ENCODE data around the gene DLEC1.

DNA sequence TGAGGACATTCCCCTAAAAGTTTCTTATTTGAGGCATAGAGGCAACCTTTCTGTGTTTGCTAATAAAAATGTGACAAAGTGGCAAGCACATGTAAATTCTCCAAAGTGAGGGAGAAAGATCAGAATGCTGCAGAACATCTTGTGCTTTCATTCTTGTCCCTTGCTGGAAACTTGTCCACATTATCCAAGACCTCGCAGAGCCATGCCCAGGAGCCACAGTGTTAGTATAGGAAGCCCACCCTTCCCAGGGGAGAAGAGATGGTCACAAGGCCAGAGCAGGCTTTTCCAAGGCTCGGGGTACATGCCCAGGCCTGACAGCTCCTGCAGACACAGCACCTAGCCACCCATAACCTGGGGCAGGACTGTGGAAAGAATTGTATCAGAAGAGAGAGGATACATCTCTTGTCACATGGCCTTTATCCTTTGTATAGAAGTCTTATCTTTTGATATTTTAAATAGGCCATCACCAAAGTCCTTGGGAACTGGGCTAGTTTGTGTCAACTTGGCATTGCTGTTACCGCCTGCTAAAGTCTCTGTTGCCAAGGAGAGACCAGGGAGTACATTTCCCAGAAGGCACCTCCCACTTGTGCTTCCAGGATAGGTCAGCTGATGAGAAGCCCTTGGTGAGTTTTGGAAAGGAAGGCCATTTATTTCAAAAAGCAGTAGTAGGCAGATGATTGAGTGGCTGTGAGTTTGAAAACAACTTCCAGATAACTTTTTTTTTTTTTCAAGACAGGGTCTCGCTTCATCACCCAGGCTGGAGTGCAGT is 10.5 kb downstream of the DLEC1 start:
- TF ChIP-seq NFATC4 (CRISPR knock-in tag; IDR thresholded peaks at IDR 0.05): no peak
- TF ChIP-seq GTF2I (CRISPR knock-in tag; conservative IDR thresholded peaks at IDR 0.05): no peak
- no peak for TF ChIP-seq ZNF317 (CRISPR knock-in tag; IDR thresholded peaks at IDR 0.05; ENCODE audit: borderline replicate concordance, low read depth)
- TF ChIP-seq, protein P1, sequence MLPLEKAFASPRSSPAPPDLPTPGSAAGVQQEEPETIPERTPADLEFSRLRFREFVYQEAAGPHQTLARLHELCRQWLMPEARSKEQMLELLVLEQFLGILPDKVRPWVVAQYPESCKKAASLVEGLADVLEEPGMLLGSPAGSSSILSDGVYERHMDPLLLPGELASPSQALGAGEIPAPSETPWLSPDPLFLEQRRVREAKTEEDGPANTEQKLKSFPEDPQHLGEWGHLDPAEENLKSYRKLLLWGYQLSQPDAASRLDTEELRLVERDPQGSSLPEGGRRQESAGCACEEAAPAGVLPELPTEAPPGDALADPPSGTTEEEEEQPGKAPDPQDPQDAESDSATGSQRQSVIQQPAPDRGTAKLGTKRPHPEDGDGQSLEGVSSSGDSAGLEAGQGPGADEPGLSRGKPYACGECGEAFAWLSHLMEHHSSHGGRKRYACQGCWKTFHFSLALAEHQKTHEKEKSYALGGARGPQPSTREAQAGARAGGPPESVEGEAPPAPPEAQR (CRISPR knock-in tag; IDR thresholded peaks at IDR 0.05): no peak
- no peak for TF ChIP-seq RELA (CRISPR knock-in tag; IDR thresholded peaks at IDR 0.05; ENCODE audit: borderline replicate concordance)
- TF ChIP-seq, protein P2, sequence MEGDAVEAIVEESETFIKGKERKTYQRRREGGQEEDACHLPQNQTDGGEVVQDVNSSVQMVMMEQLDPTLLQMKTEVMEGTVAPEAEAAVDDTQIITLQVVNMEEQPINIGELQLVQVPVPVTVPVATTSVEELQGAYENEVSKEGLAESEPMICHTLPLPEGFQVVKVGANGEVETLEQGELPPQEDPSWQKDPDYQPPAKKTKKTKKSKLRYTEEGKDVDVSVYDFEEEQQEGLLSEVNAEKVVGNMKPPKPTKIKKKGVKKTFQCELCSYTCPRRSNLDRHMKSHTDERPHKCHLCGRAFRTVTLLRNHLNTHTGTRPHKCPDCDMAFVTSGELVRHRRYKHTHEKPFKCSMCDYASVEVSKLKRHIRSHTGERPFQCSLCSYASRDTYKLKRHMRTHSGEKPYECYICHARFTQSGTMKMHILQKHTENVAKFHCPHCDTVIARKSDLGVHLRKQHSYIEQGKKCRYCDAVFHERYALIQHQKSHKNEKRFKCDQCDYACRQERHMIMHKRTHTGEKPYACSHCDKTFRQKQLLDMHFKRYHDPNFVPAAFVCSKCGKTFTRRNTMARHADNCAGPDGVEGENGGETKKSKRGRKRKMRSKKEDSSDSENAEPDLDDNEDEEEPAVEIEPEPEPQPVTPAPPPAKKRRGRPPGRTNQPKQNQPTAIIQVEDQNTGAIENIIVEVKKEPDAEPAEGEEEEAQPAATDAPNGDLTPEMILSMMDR (IDR thresholded peaks at IDR 0.05): no peak
- TF ChIP-seq, protein P3, sequence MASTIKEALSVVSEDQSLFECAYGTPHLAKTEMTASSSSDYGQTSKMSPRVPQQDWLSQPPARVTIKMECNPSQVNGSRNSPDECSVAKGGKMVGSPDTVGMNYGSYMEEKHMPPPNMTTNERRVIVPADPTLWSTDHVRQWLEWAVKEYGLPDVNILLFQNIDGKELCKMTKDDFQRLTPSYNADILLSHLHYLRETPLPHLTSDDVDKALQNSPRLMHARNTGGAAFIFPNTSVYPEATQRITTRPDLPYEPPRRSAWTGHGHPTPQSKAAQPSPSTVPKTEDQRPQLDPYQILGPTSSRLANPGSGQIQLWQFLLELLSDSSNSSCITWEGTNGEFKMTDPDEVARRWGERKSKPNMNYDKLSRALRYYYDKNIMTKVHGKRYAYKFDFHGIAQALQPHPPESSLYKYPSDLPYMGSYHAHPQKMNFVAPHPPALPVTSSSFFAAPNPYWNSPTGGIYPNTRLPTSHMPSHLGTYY (CRISPR knock-in tag; IDR thresholded peaks at IDR 0.05): no peak
- TF ChIP-seq ESRRA (CRISPR knock-in tag; IDR thresholded peaks at IDR 0.05; ENCODE audit: borderline replicate concordance): no peak
- TF ChIP-seq, protein P4, sequence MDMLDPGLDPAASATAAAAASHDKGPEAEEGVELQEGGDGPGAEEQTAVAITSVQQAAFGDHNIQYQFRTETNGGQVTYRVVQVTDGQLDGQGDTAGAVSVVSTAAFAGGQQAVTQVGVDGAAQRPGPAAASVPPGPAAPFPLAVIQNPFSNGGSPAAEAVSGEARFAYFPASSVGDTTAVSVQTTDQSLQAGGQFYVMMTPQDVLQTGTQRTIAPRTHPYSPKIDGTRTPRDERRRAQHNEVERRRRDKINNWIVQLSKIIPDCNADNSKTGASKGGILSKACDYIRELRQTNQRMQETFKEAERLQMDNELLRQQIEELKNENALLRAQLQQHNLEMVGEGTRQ (CRISPR knock-in tag; IDR thresholded peaks at IDR 0.05): no peak
- no peak for TF ChIP-seq OVOL2 (CRISPR knock-in tag; IDR thresholded peaks at IDR 0.05; ENCODE audit: borderline replicate concordance)
- no peak for TF ChIP-seq JUN (CRISPR knock-in tag; IDR thresholded peaks at IDR 0.05)
- TF ChIP-seq ZNF263 (CRISPR knock-in tag; IDR thresholded peaks at IDR 0.05; ENCODE audit: low read depth): no peak
- no peak for TF ChIP-seq JAZF1 (CRISPR knock-in tag; IDR thresholded peaks at IDR 0.05)

Data from WTC11 (cell line).